Omental fat pad (tissue), 4 donors: Measurements from ENCODE around the gene BICDL2. TPM values are rescaled to one million over a fixed set of nuclear protein-coding genes. Genes with fewer than 3 reads are reported as not detected.

Experiments used
- ATAC-seq: fragments of 150-250 bp; one replicate; pipeline ENCODE4 v1.9.1; 2016; ENCODE audit warnings: mild to moderate bottlenecking, moderate library complexity; ENCODE audit not compliant: low FRiP score
- DNase-seq: peaks from one replicate; pipeline ENCODE4 v3.0.0-alpha.2; 2019; ENCODE audit warnings: low spot score
- total RNA-seq, 4 donors: library from RNA; depleted of rRNA; stranded (reverse); fragments of >200 nt; gene quantifications; one replicate each; pipeline ENCODE4 v1.1.0, GENCODE V29; 2016
- TF ChIP-seq, protein P1 (sequence below), 3 donors: fragments of 450-650 bp; IDR thresholded peaks; one replicate each; pipeline ENCODE4 v1.5.1; 2016 to 2017; ENCODE audit warnings: antibody characterized with exemption in 3 of 3, mild to moderate bottlenecking in 3 of 3, moderate library complexity in 2 of 3

BICDL2 gene
- total RNA-seq, 4 donors from 2014 or later = 0.47 TPM; not detected in 3

DNA sequence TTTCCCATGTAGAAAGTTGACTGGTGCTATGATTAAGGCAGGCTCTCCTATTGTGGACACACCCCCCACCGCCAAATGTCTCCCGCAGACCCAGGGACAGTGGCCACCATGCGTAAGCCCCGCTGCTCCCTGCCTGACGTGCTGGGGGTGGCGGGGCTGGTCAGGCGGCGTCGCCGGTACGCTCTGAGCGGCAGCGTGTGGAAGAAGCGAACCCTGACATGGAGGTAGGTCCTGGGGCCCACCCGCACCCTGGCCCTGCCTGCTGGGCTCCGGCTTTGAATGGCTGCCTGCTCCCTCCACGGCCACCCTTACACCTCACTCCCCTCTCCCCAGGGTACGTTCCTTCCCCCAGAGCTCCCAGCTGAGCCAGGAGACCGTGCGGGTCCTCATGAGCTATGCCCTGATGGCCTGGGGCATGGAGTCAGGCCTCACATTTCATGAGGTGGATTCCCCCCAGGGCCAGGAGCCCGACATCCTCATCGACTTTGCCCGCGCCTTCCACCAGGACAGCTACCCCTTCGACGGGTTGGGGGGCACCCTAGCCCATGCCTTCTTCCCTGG, 13.3 kb upstream of the BICDL2 start:
- TF ChIP-seq, protein P1, sequence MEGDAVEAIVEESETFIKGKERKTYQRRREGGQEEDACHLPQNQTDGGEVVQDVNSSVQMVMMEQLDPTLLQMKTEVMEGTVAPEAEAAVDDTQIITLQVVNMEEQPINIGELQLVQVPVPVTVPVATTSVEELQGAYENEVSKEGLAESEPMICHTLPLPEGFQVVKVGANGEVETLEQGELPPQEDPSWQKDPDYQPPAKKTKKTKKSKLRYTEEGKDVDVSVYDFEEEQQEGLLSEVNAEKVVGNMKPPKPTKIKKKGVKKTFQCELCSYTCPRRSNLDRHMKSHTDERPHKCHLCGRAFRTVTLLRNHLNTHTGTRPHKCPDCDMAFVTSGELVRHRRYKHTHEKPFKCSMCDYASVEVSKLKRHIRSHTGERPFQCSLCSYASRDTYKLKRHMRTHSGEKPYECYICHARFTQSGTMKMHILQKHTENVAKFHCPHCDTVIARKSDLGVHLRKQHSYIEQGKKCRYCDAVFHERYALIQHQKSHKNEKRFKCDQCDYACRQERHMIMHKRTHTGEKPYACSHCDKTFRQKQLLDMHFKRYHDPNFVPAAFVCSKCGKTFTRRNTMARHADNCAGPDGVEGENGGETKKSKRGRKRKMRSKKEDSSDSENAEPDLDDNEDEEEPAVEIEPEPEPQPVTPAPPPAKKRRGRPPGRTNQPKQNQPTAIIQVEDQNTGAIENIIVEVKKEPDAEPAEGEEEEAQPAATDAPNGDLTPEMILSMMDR (IDR thresholded peaks at IDR 0.05) = no peak
- no peak for DNase-seq
- ATAC-seq = no peak

GRCh38 chr16:3047387-3047720, 10.6 kb upstream of the BICDL2 start:
- DNase-seq = no peak
- no peak for ATAC-seq
- TF ChIP-seq, protein P1 (IDR thresholded peaks at IDR 0.05) = no peak

GRCh38 chr16:3046641-3047386, 10.1 kb upstream of the BICDL2 start:
- TF ChIP-seq, protein P1 (IDR thresholded peaks at IDR 0.05) = no peak
- DNase-seq = no peak
- ATAC-seq = no peak

DNA sequence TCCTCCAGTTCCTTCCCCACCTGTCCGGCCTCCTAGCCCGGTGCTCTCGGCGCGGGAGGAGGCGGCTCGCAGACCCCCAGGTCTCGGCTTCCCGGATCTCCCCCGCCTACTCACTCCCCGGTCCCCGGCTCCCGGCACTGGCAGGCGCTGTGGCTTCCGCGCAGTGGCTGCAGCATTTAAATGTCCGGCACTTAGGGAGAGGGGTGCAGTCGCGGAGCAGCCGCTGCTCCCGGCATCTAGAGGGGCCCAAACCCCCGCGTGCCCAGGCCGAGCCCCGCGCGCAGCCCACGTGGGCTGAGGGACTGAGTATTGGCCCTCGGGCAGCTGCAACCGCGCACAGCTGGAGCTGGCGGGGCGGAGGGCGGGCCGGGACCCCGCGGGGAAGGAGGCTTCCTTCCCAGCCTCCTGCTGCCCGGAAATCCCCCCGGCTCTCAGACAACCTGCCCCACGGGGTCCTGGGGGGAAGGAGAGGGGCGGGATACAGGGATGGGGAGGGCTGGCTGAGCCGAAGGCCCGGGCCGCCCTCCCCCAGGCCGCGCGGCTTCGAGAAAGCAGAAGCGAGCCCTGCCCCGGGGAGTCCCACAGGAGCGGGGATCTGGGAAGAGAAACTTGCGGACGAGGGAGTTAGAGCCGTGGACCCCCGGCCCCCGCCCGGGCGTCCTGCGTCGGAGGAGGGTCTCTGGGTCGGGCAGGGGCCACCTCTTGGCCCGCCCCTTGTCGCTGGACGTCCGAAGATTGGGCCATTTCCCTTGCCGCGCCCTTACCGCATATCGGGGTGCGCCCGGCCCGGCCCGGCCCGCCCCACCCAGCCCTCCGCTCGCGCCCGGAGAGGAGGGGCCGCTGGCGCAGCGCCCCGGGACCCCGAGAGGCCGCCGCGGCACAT, 9.3 kb upstream of the BICDL2 start, which contains the start of gene MMP25:
TSS of gene MMP25 (plus strand) at position 804 of the 883 bp plus-strand sequence. CDS start 357 bp downstream, outside the sequence.
- no peak for ATAC-seq
- TF ChIP-seq, protein P1 (IDR thresholded peaks at IDR 0.05) = no peak
- no peak for DNase-seq

GRCh38 chr16:3044708-3045107, 8.0 kb upstream of the BICDL2 start:
- TF ChIP-seq, protein P1 (IDR thresholded peaks at IDR 0.05) = no peak
- DNase-seq (no peak), ATAC-seq (no peak)

DNA sequence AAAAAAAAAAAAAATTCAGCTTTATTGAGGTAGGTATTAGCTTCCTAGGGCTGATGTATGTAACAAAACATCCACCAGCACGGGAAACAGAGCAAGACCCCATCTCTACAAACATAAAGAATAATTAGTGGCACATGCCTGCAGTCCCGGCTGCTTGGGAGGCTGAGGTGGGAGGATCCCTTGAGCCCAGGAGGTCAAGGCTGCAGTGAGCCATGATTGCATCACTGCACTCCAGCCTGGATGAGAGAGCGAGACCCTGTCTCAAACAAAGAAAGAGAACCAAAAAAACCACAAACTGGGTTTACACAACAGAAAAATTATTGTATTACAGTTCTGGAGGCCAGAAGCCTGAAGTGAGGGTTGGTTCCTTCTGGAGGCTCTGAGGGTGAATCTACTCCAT, 5.6 kb upstream of the BICDL2 start:
- TF ChIP-seq, protein P1 (IDR thresholded peaks at IDR 0.05) = no peak
- ATAC-seq (no peak), DNase-seq (no peak)
